Ecto neural progenitor cell (in vitro differentiated cells): ENCODE data around the gene S100A8.
"Not testable (repeated sequence)": the region's sequence is repeated elsewhere in the genome, so short reads cannot be mapped to it uniquely, and the experiment has no call there.

Experiments
- DNase-seq: peaks from one replicate; pipeline ENCODE4 v3.0.0-alpha.2; 2018; ENCODE audit warnings: low spot score

The S100A8 gene

DNA sequence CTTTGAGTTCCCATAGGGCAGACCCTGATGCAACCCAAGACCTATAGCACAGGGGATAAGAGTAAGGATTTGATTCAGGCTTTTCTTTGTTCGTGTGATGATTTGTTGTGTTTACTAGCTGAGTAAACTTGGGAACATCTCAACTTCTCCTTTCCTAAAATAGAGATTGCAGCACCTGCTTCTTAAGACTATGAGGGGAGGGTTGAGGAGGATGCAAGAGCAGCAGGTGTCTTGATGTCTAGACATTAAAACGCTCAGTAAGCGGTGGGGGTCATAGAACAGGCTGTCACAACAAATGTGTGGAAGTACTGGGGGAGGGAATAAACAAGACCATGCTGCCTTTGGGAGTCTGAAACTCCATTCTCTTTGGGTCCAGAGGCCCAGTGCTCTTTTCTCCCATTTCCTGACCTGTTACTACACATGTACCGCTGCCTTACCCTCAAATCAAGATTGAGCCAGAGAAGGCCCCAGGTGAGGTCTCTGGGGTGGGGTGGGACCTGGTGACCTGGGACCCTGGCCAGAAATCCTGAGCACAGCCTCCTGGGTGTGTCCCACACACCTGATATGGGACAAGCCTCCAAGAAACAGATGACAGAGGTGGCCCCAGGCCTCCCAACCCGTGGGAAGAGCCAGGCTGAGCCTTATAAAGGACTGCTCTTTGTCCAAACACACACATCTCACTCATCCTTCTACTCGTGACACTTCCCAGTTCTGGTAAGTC, 25.1 kb upstream of the S100A8 start, which contains the start of gene S100A7A:
Gene S100A7A, plus strand, starts transcription at position 671 of the 721 bp plus-strand sequence. CDS start 1,563 bp downstream, outside the sequence.
- DNase-seq: peak; percentile 13

GRCh38 chr1:153413961-153414360, 23.1 kb upstream of the S100A8 start:
- DNase-seq: not testable (repeated sequence)

DNA sequence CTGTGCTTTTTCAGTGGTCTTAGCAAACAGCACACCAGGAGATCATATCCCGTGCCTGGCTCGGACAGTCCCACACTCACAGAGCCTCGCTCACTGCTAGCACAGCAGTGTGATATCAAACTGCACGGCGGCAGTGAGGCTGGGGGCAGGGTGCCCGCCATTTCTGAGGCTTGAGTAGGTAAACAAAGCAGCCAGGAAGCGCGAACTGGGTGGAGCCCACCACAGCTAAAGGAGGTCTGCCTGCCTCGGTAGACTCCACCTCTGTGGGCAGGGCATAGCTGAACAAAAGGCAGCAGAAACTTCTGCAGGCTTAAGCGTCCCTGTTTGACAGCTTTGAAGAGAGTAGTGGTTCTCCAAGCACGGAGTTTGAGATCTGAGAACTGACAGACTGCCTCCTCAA, 16.4 kb upstream of the S100A8 start:
- DNase-seq: peak; percentile 25

DNA sequence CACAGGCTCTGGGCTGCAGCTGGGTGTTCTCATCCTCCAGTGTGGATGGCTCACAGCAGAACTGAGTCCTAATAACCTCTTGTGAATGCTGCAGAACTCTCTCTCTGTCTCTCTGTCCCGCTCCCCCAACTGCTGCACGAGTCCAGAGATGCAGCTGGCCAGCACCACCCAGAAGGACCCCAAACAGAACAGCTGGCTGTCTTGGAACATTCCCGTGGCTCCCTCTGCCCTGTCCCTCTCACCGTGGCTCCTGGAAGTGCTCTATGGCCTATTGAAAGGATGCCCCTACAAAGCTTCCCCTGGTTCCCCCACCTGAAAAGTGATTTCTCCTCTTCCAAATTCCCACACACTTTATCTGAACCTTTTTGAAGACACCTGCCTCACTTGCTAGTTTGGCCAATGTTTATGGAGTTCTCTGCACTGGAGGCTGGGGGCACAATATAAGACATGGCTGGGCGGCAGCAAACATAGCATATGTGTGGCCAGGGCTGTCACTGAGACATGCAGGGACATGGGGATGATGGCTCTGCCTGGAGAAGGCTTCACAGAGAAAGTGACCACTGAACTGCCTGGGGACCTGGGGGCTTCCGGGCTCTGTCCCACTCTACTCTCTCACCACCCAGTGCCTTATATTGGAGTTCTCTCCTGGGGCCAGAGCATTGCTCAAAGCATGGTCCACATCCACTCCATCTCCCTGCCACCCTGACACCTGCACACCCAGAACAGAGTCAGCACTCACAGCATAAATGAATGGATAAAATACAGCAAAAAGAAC, 15.1 kb upstream of the S100A8 start:
- DNase-seq: peak; percentile 23

DNA sequence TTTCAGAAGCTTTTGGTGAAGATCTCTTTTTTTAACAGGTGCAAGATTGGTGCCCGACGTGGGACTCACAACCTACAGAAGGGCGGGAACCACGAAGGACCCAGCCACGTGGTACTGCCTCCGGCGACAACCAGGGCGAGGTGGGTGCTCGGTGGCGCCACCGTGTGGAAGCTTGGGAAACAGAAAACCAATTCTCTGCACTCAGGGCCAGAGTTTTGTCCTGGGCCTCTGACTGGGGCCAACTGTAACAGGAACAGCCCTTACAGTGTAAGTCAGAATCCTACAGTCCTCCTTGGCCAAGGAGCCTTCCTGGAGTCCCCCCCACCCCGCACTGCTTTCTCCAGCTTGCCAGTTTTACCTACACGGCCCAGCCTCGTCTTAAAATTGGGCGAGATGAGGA, 13.9 kb upstream of the S100A8 start:
- DNase-seq: peak; percentile 49

GRCh38 chr1:153404086-153404635, 13.3 kb upstream of the S100A8 start:
- DNase-seq: peak; percentile 25

- DNase-seq: peak; percentile 20
Observed at GRCh38 chr1:153403421-153404085, 12.7 kb upstream of the S100A8 start.

- DNase-seq: peak; percentile 13
Observed at GRCh38 chr1:153402226-153402625, 11.4 kb upstream of the S100A8 start.

DNA sequence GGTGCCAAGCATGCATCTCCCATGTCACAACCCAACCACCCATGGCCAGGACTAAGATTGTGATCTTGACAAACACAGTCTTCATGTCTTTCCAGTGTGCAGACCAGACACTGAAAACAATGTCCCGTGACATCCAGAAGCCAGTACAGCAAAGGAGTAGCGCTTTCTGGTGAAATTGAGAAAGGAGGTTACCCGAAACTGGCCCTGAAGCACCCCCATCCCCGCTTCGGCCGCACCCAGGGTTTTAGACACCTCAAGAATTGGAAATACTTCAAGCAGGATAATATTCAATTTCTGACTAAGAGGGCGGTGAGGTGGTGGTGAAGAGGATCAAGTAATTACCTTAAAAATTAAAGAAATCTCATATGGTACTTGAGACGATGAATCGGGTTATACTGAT, 10.6 kb upstream of the S100A8 start:
- DNase-seq: peak; percentile 3

DNA sequence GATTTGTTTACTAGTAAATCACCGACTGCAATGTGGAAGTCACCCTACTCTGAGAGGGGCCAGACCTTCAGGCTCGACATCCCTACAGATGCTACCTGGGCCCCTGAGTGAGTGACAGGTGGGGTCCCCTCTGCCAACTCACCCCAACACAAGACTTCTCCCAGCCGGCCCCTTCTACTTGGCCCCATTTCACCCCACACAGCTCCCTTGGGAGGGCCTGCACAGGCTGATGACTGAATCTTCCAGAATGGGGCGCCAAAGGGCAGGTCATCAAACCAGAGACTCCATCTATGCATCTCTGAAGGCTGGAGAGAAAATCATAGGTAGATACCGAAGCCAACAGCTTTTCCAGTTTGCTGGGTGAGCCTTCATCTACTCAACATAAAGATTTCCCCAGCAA, 9.4 kb upstream of the S100A8 start:
- DNase-seq: peak; percentile 41

DNA sequence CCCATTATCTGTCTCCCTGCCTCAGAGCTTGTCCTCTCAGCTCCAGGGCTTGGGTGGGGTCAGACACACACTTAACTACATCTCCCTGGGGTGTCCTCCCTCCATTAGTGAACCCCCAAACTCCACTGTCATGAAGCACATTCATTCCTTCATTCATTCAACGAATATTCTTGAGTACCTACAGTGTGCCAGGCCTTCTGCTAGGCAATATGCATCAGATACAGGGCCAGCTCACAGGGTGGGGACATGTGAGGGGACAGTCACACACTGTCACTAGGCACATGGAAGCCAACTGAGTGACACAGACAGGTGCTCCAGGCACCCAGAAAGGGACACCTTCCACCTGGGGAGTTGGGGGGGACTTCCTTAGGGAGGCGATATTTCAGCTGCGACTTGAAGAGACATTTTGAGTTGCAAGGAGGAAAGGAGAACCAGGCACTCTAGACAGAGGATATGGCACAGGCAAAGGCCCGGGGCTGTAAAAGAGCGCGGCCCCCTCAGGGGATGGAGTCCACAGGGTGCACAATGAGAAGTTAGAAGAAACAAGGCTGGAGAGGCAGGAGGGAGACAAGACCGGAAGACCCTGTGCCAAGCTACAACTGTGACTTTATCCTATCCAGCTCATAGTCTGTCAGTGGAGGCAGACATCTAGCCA, 8.7 kb upstream of the S100A8 start:
- peak; percentile 15 for DNase-seq

DNA sequence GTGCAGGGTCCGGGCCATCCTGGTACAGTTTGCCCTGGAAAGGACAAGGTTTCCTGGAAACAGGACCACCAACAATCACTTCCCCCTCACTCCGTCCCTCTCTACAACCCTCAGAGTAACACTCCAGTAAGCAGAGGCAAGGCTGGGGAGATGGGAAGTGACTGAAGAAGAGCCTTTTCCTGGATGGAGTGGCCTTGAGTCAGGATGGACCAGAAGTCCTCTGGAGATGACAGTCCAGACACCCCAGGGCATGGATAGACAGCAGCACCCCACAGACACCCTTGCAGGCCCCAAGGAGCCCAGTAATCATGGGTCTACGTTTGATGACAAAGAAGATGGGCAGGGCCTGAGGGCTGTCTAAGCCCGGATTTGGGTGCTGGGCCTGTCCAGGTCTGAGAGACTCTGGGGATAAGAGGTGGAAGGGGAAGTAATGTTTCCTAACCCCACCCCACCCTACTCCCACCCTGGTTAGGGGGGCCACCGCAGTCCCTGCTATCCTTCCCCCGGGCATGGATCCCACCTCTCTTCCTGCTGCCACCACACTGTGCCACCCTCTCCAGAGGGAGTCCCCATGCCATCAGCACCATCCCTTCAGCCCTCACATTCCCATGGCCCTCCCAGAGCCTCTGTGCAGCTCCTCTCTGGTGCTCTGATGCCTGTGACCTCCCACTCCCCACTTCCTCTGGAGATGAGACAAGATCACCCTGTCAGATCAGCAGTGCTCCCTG, 7.2 kb upstream of the S100A8 start:
- peak; percentile 21 for DNase-seq

GRCh38 chr1:153397051-153397923, 6.4 kb upstream of the S100A8 start:
- peak; percentile 38 for DNase-seq

DNA sequence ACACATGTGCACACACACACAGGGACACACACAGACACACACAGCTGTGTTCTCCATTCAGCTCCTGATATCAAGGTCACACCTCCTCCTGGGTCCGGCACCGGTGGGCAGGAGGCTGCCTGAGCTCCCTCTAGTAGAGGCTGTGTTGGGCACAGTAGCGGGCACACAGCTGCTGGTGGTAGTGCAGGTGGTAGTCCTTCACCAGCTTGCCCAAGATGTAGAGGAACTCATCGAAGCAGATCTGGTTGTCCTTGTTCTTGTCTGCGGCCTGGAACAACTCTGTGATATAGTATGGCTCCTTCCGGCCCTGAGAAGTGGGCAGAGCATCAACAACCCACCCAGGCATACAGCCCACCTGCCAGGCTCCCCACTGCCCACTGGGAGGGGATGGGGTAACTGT, 5.6 kb upstream of the S100A8 start:
- DNase-seq: peak; percentile 22

GRCh38 chr1:153395776-153396175, 4.9 kb upstream of the S100A8 start:
- DNase-seq: peak; percentile 19

GRCh38 chr1:153395136-153395685, 4.3 kb upstream of the S100A8 start:
- DNase-seq: peak; percentile 23

- DNase-seq: no peak
Observed at GRCh38 chr1:153394391-153394790, 3.5 kb upstream of the S100A8 start.

- peak; percentile 45 for DNase-seq
Observed at GRCh38 chr1:153393926-153394325, 3.1 kb upstream of the S100A8 start.

DNA sequence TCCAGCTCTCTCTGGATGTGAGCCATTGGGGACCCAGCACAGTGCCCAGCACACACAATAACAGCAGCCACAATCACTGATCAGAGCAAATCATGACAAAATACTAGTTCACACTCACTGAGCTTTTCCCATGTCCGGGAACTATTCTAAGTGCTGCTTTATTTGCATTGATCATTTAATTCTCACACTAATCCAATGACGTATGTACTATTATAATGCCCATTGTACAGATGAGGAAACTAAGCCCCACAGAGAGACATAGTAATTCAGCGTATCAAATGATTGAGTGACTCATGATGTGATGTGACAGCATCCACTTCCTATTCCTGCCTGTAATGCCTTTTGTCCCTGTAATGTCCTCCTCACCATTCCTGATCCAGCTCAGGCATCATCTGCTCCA, 1.9 kb upstream of the S100A8 start:
- no peak for DNase-seq

GRCh38 chr1:153392258-153392657, 1.4 kb upstream of the S100A8 start:
- no peak for DNase-seq
